Endometrium (tissue), 2 donors: ENCODE results near the gene SEH1L.
"Not testable (repeated sequence)": the region's sequence is repeated elsewhere in the genome, so short reads cannot be mapped to it uniquely, and the experiment has no call there.

Source experiments
- FAIRE-seq: peaks from 2 replicates; lab custom pipeline; 2012; peaks lifted over from hg19 to GRCh38; lab: Jason Lieb, UNC
- donor health status: control.
- donor health status: control.

SEH1L gene

GRCh38 chr18:12947285-12948049 lies at the start of gene SEH1L:
SEH1L (plus strand) TSS chr18:12948011; CDS start chr18:12948122, 111 bp downstream.
- no peak for FAIRE-seq

GRCh38 chr18:12901208-12901607 lies 46.6 kb upstream of the SEH1L start:
- FAIRE-seq: not testable (repeated sequence)

- FAIRE-seq: no peak
Measured at GRCh38 chr18:12904012-12904516, 43.7 kb upstream of the SEH1L start.

GRCh38 chr18:12906119-12906518 lies 41.7 kb upstream of the SEH1L start:
- FAIRE-seq: no peak

GRCh38 chr18:12906773-12907172 lies 41.0 kb upstream of the SEH1L start:
- FAIRE-seq: no peak

- peak; percentile 23 for FAIRE-seq
Measured at GRCh38 chr18:12907258-12907925, 40.4 kb upstream of the SEH1L start.

- no peak for FAIRE-seq
Measured at GRCh38 chr18:12908706-12909105, 39.1 kb upstream of the SEH1L start.

GRCh38 chr18:12911025-12911928 lies 36.5 kb upstream of the SEH1L start:
- FAIRE-seq: no peak

GRCh38 chr18:12911929-12912703 lies 35.7 kb upstream of the SEH1L start:
- no peak for FAIRE-seq

- FAIRE-seq: no peak
Measured at GRCh38 chr18:12921178-12921577, 26.6 kb upstream of the SEH1L start.

- no peak for FAIRE-seq
Measured at GRCh38 chr18:12922266-12922665, 25.5 kb upstream of the SEH1L start.

GRCh38 chr18:12924616-12925015 lies 23.2 kb upstream of the SEH1L start:
- no peak for FAIRE-seq

- FAIRE-seq: no peak
Measured at GRCh38 chr18:12928206-12928605, 19.6 kb upstream of the SEH1L start.

GRCh38 chr18:12928641-12929040 lies 19.2 kb upstream of the SEH1L start:
- FAIRE-seq: no peak

GRCh38 chr18:12929477-12930083 lies 18.2 kb upstream of the SEH1L start:
- no peak for FAIRE-seq

GRCh38 chr18:12930376-12930775 lies 17.4 kb upstream of the SEH1L start:
- FAIRE-seq: no peak

GRCh38 chr18:12930908-12931307 lies 16.9 kb upstream of the SEH1L start:
- no peak for FAIRE-seq

GRCh38 chr18:12933327-12933726 lies 14.5 kb upstream of the SEH1L start:
- FAIRE-seq: no peak

- peak; percentile 68 for FAIRE-seq
Measured at GRCh38 chr18:12934454-12935071, 13.2 kb upstream of the SEH1L start.

GRCh38 chr18:12939162-12939561 lies 8.6 kb upstream of the SEH1L start:
- no peak for FAIRE-seq

- FAIRE-seq: no peak
Measured at GRCh38 chr18:12943215-12943614, 4.6 kb upstream of the SEH1L start.
